Mesenchymal stem cell (in vitro differentiated cells and primary cell): ENCODE results near the gene JOSD2.

Experiments used
- DNase-seq: peaks from one replicate; pipeline ENCODE4 v3.0.0-alpha.2; 2013
- H2AFZ ChIP-seq: one replicate; pipeline ENCODE4 v1.6.1; 2013; ENCODE audit warnings: low read depth, mild to moderate bottlenecking, control low read depth, inconsistent platforms, low read length, moderate library complexity
- H2AK5ac ChIP-seq: 2 replicates; pipeline ENCODE4 v1.6.1; 2013; ENCODE audit warnings: low read length, moderate library complexity, mild to moderate bottlenecking, inconsistent platforms; ENCODE audit not compliant: severe bottlenecking
- H2BK120ac ChIP-seq: one replicate; pipeline ENCODE4 v1.6.1; 2013; ENCODE audit warnings: low read depth, mild to moderate bottlenecking, inconsistent platforms, low read length, moderate library complexity
- H2BK12ac ChIP-seq, 2 experiments: one replicate each; pipeline ENCODE4 v1.6.1; 2013; ENCODE audit warnings: inconsistent platforms in 2 of 2, low read length in 2 of 2, mild to moderate bottlenecking in 2 of 2, moderate library complexity in 2 of 2, control low read depth in 1 of 2
- H2BK15ac ChIP-seq: one replicate; pipeline ENCODE4 v1.6.1; 2013; ENCODE audit warnings: mild to moderate bottlenecking, low read depth, inconsistent platforms; ENCODE audit not compliant: poor library complexity, severe bottlenecking
- H2BK5ac ChIP-seq: 2 replicates; pipeline ENCODE4 v1.6.1; 2013; ENCODE audit warnings: low read depth, mild to moderate bottlenecking, low read length, control low read depth, inconsistent platforms; ENCODE audit not compliant: poor library complexity, severe bottlenecking
- H3K14ac ChIP-seq, 2 experiments: one replicate each; pipeline ENCODE4 v1.6.1; 2013; ENCODE audit warnings: inconsistent platforms in 2 of 2, low read length in 2 of 2, control low read depth in 1 of 2, mild to moderate bottlenecking in 1 of 2, moderate library complexity in 1 of 2
- H3K18ac ChIP-seq, 2 experiments: one replicate each; pipeline ENCODE4 v1.6.1; 2013; ENCODE audit warnings: inconsistent platforms in 2 of 2, low read length in 2 of 2, control low read depth in 1 of 2, low read depth in 1 of 2, mild to moderate bottlenecking in 1 of 2
- H3K23ac ChIP-seq, 2 experiments: one replicate each; pipeline ENCODE4 v1.6.1; 2013; ENCODE audit warnings: inconsistent platforms in 2 of 2, low read length in 2 of 2, mild to moderate bottlenecking in 2 of 2, moderate library complexity in 2 of 2, control low read depth in 1 of 2
- H3K27ac ChIP-seq: 2 replicates; pipeline ENCODE4 v1.5.1; 2013; ENCODE audit warnings: mild to moderate bottlenecking, moderate library complexity, low read length, control low read depth, inconsistent platforms; ENCODE audit not compliant: poor library complexity, severe bottlenecking
- H3K27me3 ChIP-seq, 2 experiments: 2 replicates each; pipeline versions ENCODE4 v1.6.1 to v1.7.0; 2013; ENCODE audit warnings: low read length in 2 of 2, mild to moderate bottlenecking in 2 of 2, moderate library complexity in 2 of 2, control low read depth in 1 of 2, inconsistent platforms in 1 of 2; ENCODE audit not compliant: control insufficient read depth in 1 of 2, insufficient read depth in 1 of 2
- H3K36me3 ChIP-seq, 2 experiments: 2 replicates each; pipeline versions ENCODE4 v1.6.1 to v1.7.0; 2013; ENCODE audit warnings: low read length in 2 of 2, control low read depth in 1 of 2, inconsistent platforms in 1 of 2, low read depth in 1 of 2, mild to moderate bottlenecking in 1 of 2; ENCODE audit not compliant: insufficient read depth in 2 of 2, control insufficient read depth in 1 of 2
- H3K4ac ChIP-seq, 2 experiments: one replicate each; pipeline ENCODE4 v1.6.1; 2013; ENCODE audit warnings: inconsistent platforms in 2 of 2, low read length in 2 of 2, mild to moderate bottlenecking in 2 of 2, moderate library complexity in 2 of 2, control low read depth in 1 of 2, low read depth in 1 of 2
- H3K4me1 ChIP-seq: 2 replicates; pipeline ENCODE4 v1.6.1; 2013; ENCODE audit warnings: low read depth, low read length, control low read depth; ENCODE audit not compliant: control insufficient read depth, insufficient read depth
- H3K4me2 ChIP-seq: 2 replicates; pipeline ENCODE4 v1.6.1; 2013; ENCODE audit warnings: low read length, mild to moderate bottlenecking, inconsistent platforms; ENCODE audit not compliant: poor library complexity, severe bottlenecking
- H3K4me3 ChIP-seq, 2 experiments: 2 replicates each; pipeline versions ENCODE4 v1.5.1 to v1.7.0; 2013; ENCODE audit warnings: low read length in 2 of 2, mild to moderate bottlenecking in 2 of 2, control low read depth in 1 of 2, low read depth in 1 of 2; ENCODE audit not compliant: insufficient read depth in 1 of 2
- H3K79me1 ChIP-seq: replicated peaks from 2 replicates; pipeline ENCODE4 v1.6.1; 2013; ENCODE audit warnings: mild to moderate bottlenecking, control low read depth, low read length, inconsistent platforms; ENCODE audit not compliant: poor library complexity, severe bottlenecking
- H3K9ac ChIP-seq: 2 replicates; pipeline ENCODE4 v1.7.0; 2013; ENCODE audit warnings: mild to moderate bottlenecking, low read length, moderate library complexity
- H3K9me3 ChIP-seq: 2 replicates; pipeline ENCODE4 v1.7.0; 2013; ENCODE audit warnings: mild to moderate bottlenecking, low read length; ENCODE audit not compliant: control insufficient read depth
- H4K8ac ChIP-seq: one replicate; pipeline ENCODE4 v1.6.1; 2013; ENCODE audit warnings: inconsistent platforms, mild to moderate bottlenecking, low read length, moderate library complexity
- H4K91ac ChIP-seq: one replicate; pipeline ENCODE4 v1.6.1; 2013; ENCODE audit warnings: mild to moderate bottlenecking, low read length, inconsistent platforms
- WGBS: methylation state at CpG from one replicate; pipeline ENCODE4 v1.1.7; 2013; ENCODE audit warnings: mixed read lengths; 5-methylcytosine and 5-hydroxymethylcytosine counted together

JOSD2 gene

DNA sequence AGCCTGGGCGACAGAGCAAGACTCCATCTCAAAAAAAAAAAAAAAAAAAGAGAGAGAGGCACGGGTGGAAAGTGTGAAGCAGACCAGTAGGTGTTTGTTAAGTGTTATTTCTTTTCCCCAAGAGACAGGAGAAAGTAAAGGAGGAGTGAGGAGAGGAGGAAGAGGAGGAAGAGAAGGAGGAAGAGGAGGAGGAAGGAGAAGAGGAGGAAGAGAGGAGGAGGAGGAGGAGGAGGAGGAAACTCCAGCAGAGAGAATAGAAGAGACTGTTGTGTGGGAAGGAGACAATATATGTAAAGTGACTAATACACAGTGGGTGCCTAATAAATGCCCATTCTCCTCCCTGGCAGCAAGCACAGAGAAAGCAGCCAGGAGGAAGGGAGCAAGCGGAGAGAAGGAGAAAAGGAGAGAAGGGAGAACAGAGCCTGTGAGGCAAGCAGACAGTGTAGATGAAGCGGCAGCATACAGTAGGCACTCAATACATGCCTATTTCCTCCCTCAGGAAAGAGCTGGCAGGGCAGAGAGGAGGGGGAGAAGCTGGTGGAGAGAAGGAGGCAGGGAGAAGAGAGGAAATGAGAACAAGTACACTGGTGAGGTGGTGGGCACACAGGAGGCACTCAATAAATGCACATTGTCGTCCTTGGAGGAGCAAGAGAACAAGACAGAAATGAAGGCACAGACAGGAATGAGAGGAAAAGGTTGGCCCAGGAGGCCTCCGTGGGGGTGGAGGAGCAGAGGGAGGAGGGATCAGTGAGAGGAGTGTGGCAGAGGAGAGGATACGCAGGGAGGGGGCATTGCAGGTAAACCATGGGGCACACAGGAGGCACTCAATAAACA, 16.6 kb downstream of the JOSD2 start:
- Histone ChIP-seq H2AK5ac (no peak overlapping the region), H3K9ac (no peak overlapping the region)
- 66% methylated on average over 6 of the region's 7 CpGs for WGBS

DNA sequence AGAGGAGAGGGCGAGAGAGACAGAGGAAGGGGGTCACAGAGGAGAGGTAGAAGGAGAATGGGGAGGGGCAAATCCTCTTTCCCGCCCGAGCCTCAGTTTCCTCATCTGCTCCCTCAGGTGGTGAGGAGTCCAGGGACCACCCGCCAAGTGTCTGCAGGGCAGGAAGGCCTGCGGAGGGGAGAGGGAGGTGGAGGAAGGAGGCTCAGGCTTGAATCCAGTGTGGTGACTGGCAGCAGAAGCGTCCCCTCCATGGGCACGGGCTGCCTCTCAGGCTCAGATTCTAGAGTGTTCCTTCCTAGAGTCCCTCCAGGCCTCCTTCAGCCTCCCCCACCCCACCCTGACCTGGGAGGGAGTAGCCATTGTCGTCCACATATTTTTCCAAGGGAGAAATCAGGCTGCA, 17.8 kb downstream of the JOSD2 start:
- Histone ChIP-seq H2BK120ac (no peak overlapping the region), H3K4me2 (no peak overlapping the region), H3K27me3 (peaks cover 14 to 81% of the 10 kb centered on the region in 2 experiments), H3K9ac (no peak overlapping the region), H2BK12ac (no peak overlapping the region), H2AK5ac (no peak overlapping the region), H3K23ac (no peak overlapping the region), H3K18ac (no peak overlapping the region), H3K4ac (no peak overlapping the region), H3K4me1 (peaks cover 2% of the 10 kb centered on the region), H4K8ac (no peak overlapping the region), H3K36me3 (peaks cover 0 to 14% of the 10 kb centered on the region in 2 experiments), H3K27ac (no peak overlapping the region), H3K9me3 (peaks cover 2% of the 10 kb centered on the region), H3K14ac (no peak overlapping the region), H3K79me1 (peaks cover 1% of the 10 kb centered on the region), H2AFZ (no peak overlapping the region), H3K4me3 (no peak overlapping the region), H4K91ac (no peak overlapping the region), H2BK15ac (no peak overlapping the region), H2BK5ac (no peak overlapping the region)
- DNase-seq = no peak
- WGBS = 59% methylated on average over 8 of the region's 8 CpGs

More for the DNA sequence above, 16.6 kb downstream of the JOSD2 start:
- Histone ChIP-seq H2BK5ac (no peak overlapping the region), H3K14ac (no peak overlapping the region), H3K18ac (no peak overlapping the region), H3K9me3 (peaks cover 2% of the 10 kb centered on the region), H2AFZ (no peak overlapping the region), H3K23ac (no peak overlapping the region), H4K91ac (no peak overlapping the region), H3K79me1 (peaks cover 1% of the 10 kb centered on the region), H3K27ac (no peak overlapping the region), H3K36me3 (peaks cover 0 to 13% of the 10 kb centered on the region in 2 experiments), H3K4me2 (no peak overlapping the region), H3K4me1 (no peaks in the 10 kb centered on the region), H3K27me3 (peaks cover 16 to 81% of the 10 kb centered on the region in 2 experiments), H3K4me3 (no peak overlapping the region), H3K4ac (no peak overlapping the region), H2BK120ac (no peak overlapping the region), H2BK12ac (no peak overlapping the region), H4K8ac (no peak overlapping the region), H2BK15ac (no peak overlapping the region)
- DNase-seq = no peak

DNA sequence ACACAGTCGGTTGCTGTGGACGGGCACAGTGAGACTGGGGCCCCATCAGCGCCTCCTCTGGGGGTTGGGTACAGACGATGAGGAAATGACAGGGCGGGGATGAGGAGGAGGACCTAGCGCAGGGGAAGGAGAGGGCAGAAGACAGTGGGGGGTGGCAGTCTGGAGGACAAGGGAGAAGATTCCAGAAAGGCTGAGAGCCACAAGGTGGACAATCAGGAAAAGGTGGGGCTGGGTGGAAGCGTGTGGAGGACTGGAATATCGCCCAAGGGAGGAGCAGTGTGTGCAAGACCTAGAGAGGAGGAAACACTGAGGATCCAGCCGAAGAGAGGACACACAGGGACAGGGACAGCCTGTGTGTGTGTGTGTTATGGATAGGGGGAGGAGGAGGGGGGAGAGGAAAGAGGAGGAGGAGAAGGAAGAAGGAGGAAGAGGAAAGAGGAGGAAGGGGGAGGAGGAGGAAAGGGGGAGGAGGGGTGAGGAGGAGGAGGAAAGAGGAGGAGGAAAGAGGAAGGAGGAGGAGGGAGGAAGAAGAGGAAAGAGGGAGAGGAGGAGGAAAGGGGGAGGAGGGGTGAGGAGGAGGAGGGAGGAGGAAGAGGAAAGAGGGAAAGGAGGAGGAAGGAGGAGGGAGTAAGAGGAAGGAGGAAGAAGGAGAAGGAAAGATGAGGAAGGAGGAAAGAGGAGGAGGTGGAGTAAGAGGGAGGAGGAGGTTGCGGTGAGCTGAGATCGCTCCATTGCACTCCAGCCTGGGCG, 18.5 kb downstream of the JOSD2 start:
- Histone ChIP-seq H3K36me3 (peaks cover 0 to 14% of the 10 kb centered on the region in 2 experiments), H3K4me1 (peaks cover 2% of the 10 kb centered on the region), H2BK15ac (no peak overlapping the region), H3K4me3 (no peak overlapping the region), H3K4me2 (no peak overlapping the region), H2AK5ac (no peak overlapping the region), H3K23ac (no peak overlapping the region), H4K8ac (no peak overlapping the region), H3K4ac (no peak overlapping the region), H3K14ac (no peak overlapping the region), H3K27me3 (peaks cover 12 to 78% of the 10 kb centered on the region in 2 experiments), H3K27ac (no peak overlapping the region), H3K9me3 (peaks cover 2% of the 10 kb centered on the region), H3K9ac (no peak overlapping the region), H2BK12ac (no peak overlapping the region), H3K79me1 (peaks cover 1% of the 10 kb centered on the region), H4K91ac (no peak overlapping the region), H2BK5ac (no peak overlapping the region), H2AFZ (no peak overlapping the region), H2BK120ac (no peak overlapping the region), H3K18ac (no peak overlapping the region)
- 17% methylated on average over 9 of the region's 12 CpGs for WGBS
- DNase-seq = peak; percentile 17

DNA sequence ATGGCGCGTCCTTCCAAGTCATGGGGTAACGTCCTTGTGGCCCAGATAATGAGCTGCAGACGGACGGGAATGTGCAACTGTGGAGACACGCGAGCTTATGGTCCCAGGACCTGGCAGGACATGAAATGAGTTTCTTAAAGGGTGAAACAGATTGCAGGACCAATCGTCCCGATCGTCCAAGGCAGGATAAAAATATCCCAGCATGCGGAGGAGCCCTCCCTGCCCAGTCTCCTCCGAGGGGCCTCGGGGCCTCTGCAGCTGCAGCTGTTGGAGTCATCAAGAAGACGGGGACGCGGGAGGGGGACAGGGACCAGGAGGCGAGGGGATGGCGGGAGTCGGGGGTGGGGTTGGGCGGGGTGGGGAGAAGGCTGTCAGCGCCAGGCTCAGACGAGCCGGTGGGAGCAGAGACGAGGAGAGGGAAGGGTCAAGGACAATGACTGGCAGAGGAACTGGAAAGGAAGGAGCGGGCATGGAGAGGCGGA, 20.0 kb downstream of the JOSD2 start:
- H2AFZ ChIP-seq = no peak overlapping the region
- H3K4me2 ChIP-seq = no peak overlapping the region
- H3K79me1 ChIP-seq = peaks cover 1% of the 10 kb centered on the region
- no peak overlapping the region for H3K27ac ChIP-seq
- no peak overlapping the region for H3K4ac ChIP-seq
- H4K8ac ChIP-seq = no peak overlapping the region
- no peak overlapping the region for H2BK120ac ChIP-seq
- no peak overlapping the region for H2AK5ac ChIP-seq
- WGBS = 69% methylated on average over 26 of the region's 26 CpGs
- DNase-seq = no peak
- H3K4me1 ChIP-seq = peaks cover 2% of the 10 kb centered on the region
- no peak overlapping the region for H2BK15ac ChIP-seq
- peaks cover 17 to 70% of the 10 kb centered on the region in 2 experiments for H3K27me3 ChIP-seq
- H3K9me3 ChIP-seq = peaks cover 7% of the 10 kb centered on the region
- H3K23ac ChIP-seq = no peak overlapping the region
- H3K14ac ChIP-seq = no peak overlapping the region
- H3K18ac ChIP-seq = no peak overlapping the region
- no peak overlapping the region for H2BK5ac ChIP-seq
- no peak overlapping the region for H2BK12ac ChIP-seq
- no peak overlapping the region for H4K91ac ChIP-seq
- no peak overlapping the region for H3K9ac ChIP-seq
- H3K36me3 ChIP-seq = peaks cover 0 to 11% of the 10 kb centered on the region in 2 experiments
- H3K4me3 ChIP-seq = no peak overlapping the region
